ENCODE results near the gene NDRG4.

Gene NDRG4

DNA sequence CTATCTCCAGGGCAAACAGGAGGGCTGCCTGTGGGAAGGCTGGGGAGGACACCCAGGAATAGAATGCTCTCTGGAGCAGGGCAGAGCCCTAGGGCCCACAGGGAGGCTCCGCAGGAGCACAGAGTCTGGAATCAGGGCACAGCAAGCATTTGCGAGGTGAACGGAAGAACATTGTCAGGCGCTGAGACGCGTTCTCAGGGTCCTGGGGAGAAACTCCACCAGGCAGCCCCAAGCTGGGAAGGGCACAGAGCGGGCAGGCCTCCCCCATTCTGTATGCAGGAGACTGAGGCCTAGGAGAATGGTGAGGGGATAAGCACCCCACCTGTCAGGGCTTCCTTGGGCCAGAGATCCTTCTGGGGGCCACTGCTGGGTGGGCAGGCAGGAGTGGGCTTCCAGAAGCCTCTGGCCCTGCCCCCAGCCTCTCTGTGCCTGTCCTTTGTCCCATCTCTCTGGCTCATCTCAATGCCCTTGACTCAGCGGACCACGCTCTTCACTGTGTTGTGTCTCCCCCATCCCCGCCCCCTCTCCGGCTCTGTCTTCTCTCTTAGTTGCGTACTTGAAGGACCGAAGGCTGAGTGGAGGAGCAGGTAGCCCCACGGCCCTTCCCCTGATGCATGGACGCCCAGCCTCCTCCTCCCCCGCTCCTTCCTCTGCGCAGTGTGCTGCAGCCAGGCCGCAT is 10.3 kb downstream of the NDRG4 start:
- no peak for DNase-seq (ENCODE audit: low read depth)

DNA sequence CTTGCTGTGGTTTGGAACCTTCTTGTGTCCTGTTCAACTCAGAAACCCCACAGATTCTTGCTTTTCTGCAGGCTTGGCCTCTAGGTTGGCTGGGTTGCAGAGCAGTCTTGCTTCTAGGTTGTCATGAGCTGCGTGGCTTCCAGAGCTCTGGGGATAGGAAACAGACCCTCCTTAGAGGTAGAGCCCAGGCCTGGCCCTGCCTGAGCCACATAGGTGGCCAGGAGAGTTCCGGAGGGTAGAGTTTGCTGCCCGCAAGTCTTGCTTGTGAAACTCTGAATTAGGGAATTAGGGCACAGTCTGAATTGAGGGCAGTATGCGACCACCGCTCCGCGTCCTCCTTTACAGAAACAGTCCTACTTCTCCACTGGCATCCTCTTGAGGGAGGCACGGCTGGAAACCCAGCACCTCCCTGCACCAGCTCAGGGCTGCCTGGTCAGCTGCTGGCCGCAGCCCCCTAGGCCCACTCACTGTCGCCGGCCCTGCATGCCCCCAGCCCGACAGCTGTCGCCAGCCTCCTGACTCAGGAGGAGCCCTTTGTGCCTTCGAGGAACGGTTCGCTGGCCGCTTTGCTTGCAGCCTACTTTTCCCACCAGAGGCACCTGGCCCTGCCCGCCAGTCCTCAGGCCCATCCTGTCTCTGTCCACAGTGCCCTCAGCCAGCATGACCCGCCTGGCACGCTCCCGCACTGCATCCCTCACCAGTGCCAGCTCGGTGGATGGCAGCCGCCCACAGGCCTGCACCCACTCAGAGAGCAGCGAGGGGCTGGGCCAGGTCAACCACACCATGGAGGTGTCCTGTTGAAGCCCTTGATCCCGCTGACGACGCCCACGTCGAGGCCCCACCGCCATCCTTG is 11.1 kb downstream of the NDRG4 start:
- no peak for DNase-seq (ENCODE audit: low read depth)

GRCh38 chr16:58511933-58512815 is 12.2 kb downstream of the NDRG4 start:
- peak; percentile 74 for DNase-seq (ENCODE audit: low read depth)

GRCh38 chr16:58513874-58514273 is 13.9 kb downstream of the NDRG4 start:
- DNase-seq (ENCODE audit: low read depth) = no peak

- DNase-seq (ENCODE audit: low read depth) = peak; percentile 64
These were observed 15.4 kb downstream of the NDRG4 start, which contains the start of gene SETD6 for GRCh38 chr16:58515125-58515870. Gene SETD6, plus strand, starts transcription at chr16:58515517. Its CDS starts 21 bp downstream, at chr16:58515538.

DNA sequence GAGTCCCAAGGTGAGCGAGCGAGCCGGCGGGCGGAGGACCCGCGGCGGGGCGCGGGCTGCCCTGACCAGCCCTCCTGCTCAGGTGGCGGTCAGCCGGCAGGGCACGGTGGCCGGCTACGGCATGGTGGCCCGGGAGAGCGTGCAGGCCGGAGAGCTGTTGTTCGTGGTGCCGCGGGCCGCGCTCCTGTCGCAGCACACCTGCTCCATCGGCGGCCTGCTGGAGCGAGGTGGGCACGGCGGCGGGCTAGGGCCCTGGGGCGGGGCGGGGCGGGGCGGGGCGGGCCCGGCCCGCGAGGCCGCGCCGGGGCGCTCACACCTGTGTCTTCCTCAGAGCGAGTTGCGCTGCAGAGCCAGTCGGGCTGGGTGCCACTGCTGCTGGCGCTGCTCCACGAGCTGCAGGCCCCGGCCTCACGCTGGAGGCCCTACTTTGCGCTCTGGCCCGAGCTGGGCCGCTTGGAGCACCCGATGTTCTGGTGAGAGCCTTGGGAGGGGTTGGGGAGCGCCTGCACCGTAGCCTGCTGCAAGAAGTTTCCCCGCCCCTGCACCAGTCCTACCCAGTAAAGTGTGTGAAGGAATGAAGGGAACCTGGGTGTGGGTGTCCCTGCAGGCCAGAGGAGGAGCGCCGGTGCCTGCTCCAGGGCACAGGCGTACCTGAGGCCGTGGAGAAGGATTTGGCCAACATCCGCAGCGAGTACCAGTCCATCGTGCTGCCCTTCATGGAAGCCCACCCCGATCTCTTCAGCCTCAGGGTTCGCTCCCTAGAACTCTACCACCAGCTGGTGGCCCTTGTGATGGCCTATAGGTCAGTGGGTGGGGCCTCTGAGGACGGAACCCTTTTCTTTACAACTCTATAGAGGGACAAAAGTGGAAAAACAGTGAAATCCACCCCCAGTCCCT is 16.2 kb downstream of the NDRG4 start:
- DNase-seq (ENCODE audit: low read depth) = peak; percentile 27

GRCh38 chr16:58516768-58517107 is 16.8 kb downstream of the NDRG4 start:
- DNase-seq (ENCODE audit: low read depth) = no peak

GRCh38 chr16:58518083-58518979 is 18.4 kb downstream of the NDRG4 start:
- no peak for DNase-seq (ENCODE audit: low read depth)

DNA sequence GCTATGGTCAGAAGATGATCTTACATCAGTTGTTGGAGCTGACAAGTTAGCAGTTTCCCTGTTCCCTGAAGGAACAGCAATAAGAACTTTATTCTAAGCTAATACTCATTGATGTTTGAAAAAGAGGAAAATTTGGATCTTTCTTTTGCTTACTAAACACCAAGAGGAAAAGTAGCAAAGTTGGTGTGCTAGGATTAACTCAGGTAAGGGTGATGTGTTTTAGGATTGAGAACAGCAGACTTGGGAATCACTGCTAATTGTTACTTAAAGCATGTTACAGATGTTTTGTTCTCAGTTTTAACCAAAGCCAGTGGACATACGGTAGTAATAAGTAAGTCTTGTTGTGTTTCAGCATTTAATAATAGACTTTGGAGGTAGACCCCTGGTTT is 19.0 kb downstream of the NDRG4 start:
- DNase-seq (ENCODE audit: low read depth) = no peak

- DNase-seq (ENCODE audit: low read depth) = no peak
These were observed 19.8 kb downstream of the NDRG4 start for GRCh38 chr16:58519707-58520106.

- no peak for DNase-seq (ENCODE audit: low read depth)
These were observed 30.2 kb downstream of the NDRG4 start for GRCh38 chr16:58530179-58530578.

DNA sequence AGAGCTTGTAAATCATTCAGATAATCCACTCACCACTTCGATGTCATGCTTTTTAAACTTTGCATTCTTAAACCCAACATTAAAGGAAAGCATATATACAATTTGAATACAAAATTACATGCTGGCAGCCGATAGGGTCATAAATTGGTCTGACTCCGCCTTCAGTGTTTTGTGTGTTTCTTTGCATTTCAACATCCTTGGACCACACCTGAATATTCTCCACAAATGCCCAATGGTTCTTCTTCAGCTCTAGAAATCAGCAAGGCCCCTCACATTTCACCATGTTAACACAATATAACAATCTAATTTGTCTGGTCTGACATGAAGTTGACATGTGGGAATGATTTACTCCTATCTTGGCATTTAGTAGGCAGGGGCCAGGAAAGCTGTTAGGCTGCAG is 32.5 kb downstream of the NDRG4 start:
- DNase-seq (ENCODE audit: low read depth) = no peak

DNA sequence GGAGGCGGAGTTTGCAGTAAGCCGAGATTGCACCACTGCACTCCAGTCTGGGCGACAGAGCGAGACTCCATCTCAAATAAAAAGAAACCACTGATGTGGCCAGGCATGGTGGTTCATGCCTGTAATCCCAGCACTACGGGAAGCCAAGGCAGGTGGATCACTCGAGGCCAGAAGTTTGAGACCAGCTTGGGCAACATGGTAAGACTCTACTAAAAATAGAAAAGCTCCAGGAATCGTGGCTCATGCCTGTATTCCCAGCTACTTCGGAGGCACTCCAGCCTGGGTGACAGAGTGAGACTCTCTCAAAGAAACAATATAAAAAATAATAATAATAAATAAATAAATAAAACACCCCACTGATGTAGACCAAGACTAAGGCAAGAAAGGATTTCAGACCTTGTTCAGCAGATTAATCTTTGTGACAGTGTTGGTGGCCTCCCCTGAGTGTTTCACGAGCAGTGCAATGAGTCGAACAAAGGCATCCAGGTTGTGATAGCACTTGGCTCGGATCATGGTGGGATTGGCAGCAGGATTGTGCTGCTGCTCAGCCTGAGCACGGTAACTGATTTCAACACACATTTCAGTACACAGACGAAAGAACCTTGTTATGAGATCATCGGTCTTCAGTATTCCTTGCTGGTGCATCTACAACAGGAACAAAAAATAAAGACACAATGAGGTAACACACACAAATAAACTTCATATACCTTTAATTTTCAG is 34.0 kb downstream of the NDRG4 start:
- no peak for DNase-seq (ENCODE audit: low read depth)

DNA sequence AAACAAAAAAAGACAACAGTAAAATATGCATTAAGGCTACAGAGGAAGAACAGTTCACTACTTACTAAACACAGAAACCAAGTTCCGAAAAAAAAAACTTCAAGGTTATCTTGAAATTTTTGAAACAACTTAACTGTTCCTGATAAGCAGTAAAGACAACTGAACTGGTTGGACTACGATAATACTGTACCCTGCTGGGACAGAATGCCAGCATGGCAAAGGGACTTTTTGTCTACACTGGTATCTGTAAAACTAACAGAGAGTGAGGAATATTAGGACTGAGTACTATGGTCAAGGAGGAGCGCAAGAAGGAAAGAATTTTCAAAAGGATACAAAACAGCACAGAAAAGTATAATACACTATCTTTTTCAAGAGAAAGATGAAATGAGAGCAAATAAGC is 35.2 kb downstream of the NDRG4 start:
- no peak for DNase-seq (ENCODE audit: low read depth)

- no peak for DNase-seq (ENCODE audit: low read depth)
These were observed 36.3 kb downstream of the NDRG4 start for GRCh38 chr16:58536278-58536677.

- no peak for DNase-seq (ENCODE audit: low read depth)
These were observed 37.4 kb downstream of the NDRG4 start for GRCh38 chr16:58537124-58537906.

DNA sequence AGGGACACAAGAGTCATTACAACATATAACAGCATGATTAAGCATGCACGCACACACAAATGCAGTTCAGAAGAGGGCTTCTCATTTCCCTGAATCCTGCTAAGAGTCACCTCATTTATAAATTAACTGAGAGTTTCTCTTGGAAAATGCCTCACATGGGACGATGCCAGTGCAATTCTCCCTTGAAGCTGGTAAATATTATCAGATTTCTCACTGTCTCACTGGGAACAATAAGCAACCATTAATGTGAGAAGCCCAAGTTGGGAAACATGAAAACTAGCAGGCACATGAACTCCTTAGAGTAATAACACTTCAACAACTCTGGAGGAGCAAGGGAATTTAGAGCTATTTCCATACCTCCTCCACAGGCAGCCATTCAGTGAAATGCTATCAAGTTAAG is 41.8 kb downstream of the NDRG4 start:
- no peak for DNase-seq (ENCODE audit: low read depth)

GRCh38 chr16:58542291-58542690 is 42.3 kb downstream of the NDRG4 start:
- DNase-seq (ENCODE audit: low read depth) = no peak
